K562 (cell line): ENCODE measurements around the gene STXBP6. TPM values are rescaled to one million over a fixed set of nuclear protein-coding genes. Genes with fewer than 3 reads are reported as not detected.

Experiments
- ATAC-seq: fragments of 200-7000 bp; cut with Tn5 transposase; 3 replicates; pipeline ENCODE4 v1.9.1; 2020; ENCODE audit warnings: moderate library complexity
- BruUV-seq: library from RNA; stranded (reverse); fragments of 400-500 nt; replicated peaks from 2 replicates; lab custom pipeline; 2021; lab: Mats Ljungman, UMichigan
- CTCF ChIA-PET: fragments of 300-600 bp; formaldehyde crosslinking; extraction: SDS; loops from one replicate; lab custom pipeline; 2021; ENCODE audit warnings: low intra/inter-chr PET ratio; lab: Yijun Ruan, JAX
- POLR2A ChIA-PET: fragments of 300-600, 350-650 bp; sonication (Branson Sonifier 250); formaldehyde crosslinking; extraction: SDS; loops from one replicate; lab custom pipeline; 2021; ENCODE audit warnings: antibody characterized with exemption, inconsistent platforms; lab: Yijun Ruan, JAX
- DNase-seq, 4 experiments: peaks; one replicate each; pipeline versions ENCODE4 v3.0.0 to v3.0.0-alpha.2; 2011 to 2018; ENCODE audit warnings: low spot score in 3 of 4, mixed read lengths in 3 of 4; ENCODE audit errors: extremely low read depth in 1 of 4
- FAIRE-seq: peaks from 2 replicates; lab custom pipeline; 2011; peaks lifted over from hg19 to GRCh38; lab: Jason Lieb, UNC
- H2AFZ ChIP-seq: 2 replicates; pipeline ENCODE4 v1.6.0; 2011; ENCODE audit warnings: low read depth, low read length, control low read depth, inconsistent platforms
- H3K27ac ChIP-seq: fragments of 200-600 bp; 3 replicates; pipeline ENCODE4 v1.8.0; 2011; ENCODE audit warnings: low read depth, mild to moderate bottlenecking, control low read depth, inconsistent platforms, low read length, moderate library complexity, mixed read lengths; ENCODE audit errors: extremely low read depth
- H3K27me3 ChIP-seq, 2 experiments: fragments of 300-600 bp in 1 of 2; 2 replicates in 1 of 2; 3 replicates in 1 of 2; pipeline versions ENCODE4 v1.6.0 to v1.8.0; 2011; ENCODE audit warnings: inconsistent platforms in 2 of 2, low read length in 2 of 2, mild to moderate bottlenecking in 1 of 2, mixed read lengths in 1 of 2, moderate library complexity in 1 of 2; ENCODE audit not compliant: control insufficient read depth in 2 of 2, insufficient read depth in 2 of 2
- H3K36me3 ChIP-seq: fragments of 300-600 bp; 3 replicates; pipeline ENCODE4 v1.8.0; 2011; ENCODE audit warnings: mild to moderate bottlenecking, low read length, inconsistent platforms; ENCODE audit not compliant: control insufficient read depth, insufficient read depth
- H3K4me1 ChIP-seq, 2 experiments: fragments of 200-600 bp in 1 of 2; replicated peaks in 1 of 2; 2 replicates in 1 of 2; 3 replicates in 1 of 2; pipeline versions ENCODE4 v1.5.1 to v1.8.0; 2011; ENCODE audit warnings: inconsistent platforms in 2 of 2, low read length in 2 of 2, mild to moderate bottlenecking in 1 of 2, mixed read lengths in 1 of 2, moderate library complexity in 1 of 2; ENCODE audit not compliant: control insufficient read depth in 2 of 2, insufficient read depth in 2 of 2
- H3K4me2 ChIP-seq: 2 replicates; pipeline ENCODE4 v1.6.1; 2011; ENCODE audit warnings: low read length, control low read depth, inconsistent platforms, mixed read lengths; ENCODE audit not compliant: insufficient read depth
- H3K4me3 ChIP-seq: fragments of 200-600 bp; sonication (generic), shearing (Covaris generic); 2 replicates; pipeline ENCODE4 v1.5.1; 2016; ENCODE audit warnings: control low read depth, inconsistent platforms
- H3K79me2 ChIP-seq: fragments of 200-600 bp; 3 replicates; pipeline ENCODE4 v1.8.0; 2011; ENCODE audit warnings: low read length, inconsistent platforms; ENCODE audit not compliant: control insufficient read depth, insufficient read depth
- H3K9ac ChIP-seq, 2 experiments: 2 replicates each; pipeline versions ENCODE4 v1.6.0 to v1.6.1; 2011; ENCODE audit warnings: low read depth in 2 of 2, low read length in 2 of 2, control low read depth in 1 of 2, inconsistent platforms in 1 of 2, mild to moderate bottlenecking in 1 of 2, mixed read lengths in 1 of 2; ENCODE audit not compliant: insufficient read depth in 1 of 2
- H3K9me1 ChIP-seq: one replicate; pipeline ENCODE4 v1.6.0; 2011; ENCODE audit warnings: inconsistent platforms, mild to moderate bottlenecking, low read length, moderate library complexity; ENCODE audit not compliant: control insufficient read depth, insufficient read depth
- H3K9me3 ChIP-seq: replicated peaks from 2 replicates; pipeline ENCODE4 v1.5.1; 2011; ENCODE audit warnings: low read depth, low read length, inconsistent platforms; ENCODE audit not compliant: control insufficient read depth, insufficient read depth
- H4K20me1 ChIP-seq: replicated peaks from 2 replicates; pipeline ENCODE4 v1.6.1; 2011; ENCODE audit warnings: low read length, inconsistent platforms, mixed read lengths; ENCODE audit not compliant: control insufficient read depth, insufficient read depth
- CHD1 ChIP-seq: fragments of 200-600 bp; sonication (generic); IDR thresholded peaks from one replicate; pipeline ENCODE4 v1.6.1; 2012; ENCODE audit warnings: mild to moderate bottlenecking, moderate library complexity, low read length, inconsistent platforms
- CREB3 ChIP-seq: fragments of 450-650 bp; conservative IDR thresholded peaks from 2 replicates; pipeline ENCODE4 v1.6.1; 2016; ENCODE audit warnings: missing genetic modification characterization, low read depth, mild to moderate bottlenecking, missing compliant biosample characterization, moderate library complexity
- MED1 ChIP-seq: sonication (generic); formaldehyde crosslinking; IDR thresholded peaks from 2 replicates; pipeline ENCODE4 v1.8.1; 2023; ENCODE audit warnings: missing genetic modification reagents, borderline replicate concordance
- OTX1 ChIP-seq: fragments of 450-650 bp; formaldehyde crosslinking; IDR thresholded peaks from 2 replicates; pipeline ENCODE4 v1.4.0; 2022; ENCODE audit warnings: mild to moderate bottlenecking
- PCBP1 ChIP-seq: fragments of 200-400 bp; formaldehyde crosslinking; IDR thresholded peaks from 2 replicates; pipeline ENCODE4 v1.6.1; 2018; ENCODE audit warnings: mild to moderate bottlenecking, low read depth, low read length; ENCODE audit not compliant: poor library complexity, severe bottlenecking
- RHOXF2B ChIP-seq: fragments of 250-450 bp; sonication (Bioruptor Pico); conservative IDR thresholded peaks from 2 replicates; pipeline ENCODE4 v1.5.1; 2021
- ZNF253 ChIP-seq: fragments of 250-450 bp; sonication (Bioruptor Pico); conservative IDR thresholded peaks from 2 replicates; pipeline ENCODE4 v1.6.1; 2021; ENCODE audit warnings: mild to moderate bottlenecking
- ZNF347 ChIP-seq: fragments of 450-650 bp; formaldehyde crosslinking; IDR thresholded peaks from 2 replicates; pipeline ENCODE4 v1.4.0; 2020; ENCODE audit warnings: low read depth, mild to moderate bottlenecking, moderate library complexity
- ZNF707 ChIP-seq: fragments of 250-450 bp; sonication (Bioruptor Pico); conservative IDR thresholded peaks from 2 replicates; pipeline ENCODE4 v1.8.0; 2022; ENCODE audit warnings: inconsistent platforms, mild to moderate bottlenecking, moderate library complexity
- WGBS: fragments of 100-300 bp; shearing (Covaris generic); methylation state at CpG from one replicate; pipeline ENCODE4 v1.1.6; 2016; ENCODE audit warnings: low coverage, mixed read lengths; ENCODE audit not compliant: insufficient coverage; ENCODE audit errors: missing lambda C conversion rate; 5-methylcytosine and 5-hydroxymethylcytosine counted together
- in situ Hi-C: fragments of 300-500 bp; cut with MboI; formaldehyde crosslinking; loops from 4 replicates; pipeline ENCODE4 v1.15.0; 2018; ENCODE audit warnings: inconsistent platforms, mixed read lengths
- intact Hi-C: fragments of 100-400 bp; cut with micrococcal nuclease; formaldehyde crosslinking; loops from 2 replicates; pipeline ENCODE4 v1.14.2; 2022
- polyA plus RNA-seq, 8 experiments: library from polyadenylated mRNA; depleted of rRNA in 4 of 8; stranded (reverse) in 5 of 8; unstranded in 3 of 8; fragments of >200 nt; fragmentation: Nextera tagmentation in 2 of 8; fragmentation: Illumina TruSeq in 1 of 8; extraction: Ambion mirVana in 2 of 8; extraction: Trizol in 1 of 8; gene quantifications; 2 replicates each; pipeline versions ENCODE4 v1.2.1 to v1.2.3, GENCODE V29; 2011 to 2014; ENCODE audit warnings: inconsistent platforms in 1 of 8, missing spikeins in 1 of 8
- total RNA-seq, 7 experiments: library from RNA; depleted of rRNA in 6 of 7; stranded (reverse); fragments of >200 nt in 6 of 7; fragmentation: Illumina TruSeq in 2 of 7; extraction: Trizol in 2 of 7; gene quantifications; 2 replicates each; pipeline versions ENCODE4 v1.2.1 to v1.2.3, GENCODE V29; 2011 to 2021; ENCODE audit warnings: low replicate concordance in 1 of 7

Gene STXBP6
- total and polyA plus RNA-seq, 9 of the 15 experiments (the other 6 are each of a cell fraction or from before 2014, with no cell fraction given): 0.27 to 0.89 (median 0.59) TPM

GRCh38 chr14:24794644-24795305, 255.2 kb downstream of the STXBP6 start:
- H3K4me3 ChIP-seq: no peak overlapping the region
- H3K4me2 ChIP-seq: no peak overlapping the region
- no TSS peak for BruUV-seq
- ChIA-PET POLR2A (no interaction called here), CTCF (no interaction called here)
- TF ChIP-seq ZNF707 (CRISPR knock-in tag): no peak
- no peak for TF ChIP-seq MED1 (CRISPR knock-in tag)
- TF ChIP-seq ZNF253: no peak
- TF ChIP-seq PCBP1: no peak
- no peak for TF ChIP-seq OTX1 (CRISPR knock-in tag)
- no peak for TF ChIP-seq CREB3 (tag)
- TF ChIP-seq ZNF347 (CRISPR knock-in tag): no peak
- no peak for TF ChIP-seq CHD1
- no peak for TF ChIP-seq RHOXF2B (CRISPR knock-in tag)
- no peak overlapping the region for H3K27ac ChIP-seq
- H3K9ac ChIP-seq: no peak overlapping the region
- no peaks in the 10 kb centered on the region for H3K27me3 ChIP-seq
- 2% methylated on average over 7 of the region's 10 CpGs for WGBS
- in situ Hi-C loops (no loop called here), intact Hi-C loops (no loop called here)
- H2AFZ ChIP-seq: no peak overlapping the region
- no peaks in the 10 kb centered on the region for H3K36me3 ChIP-seq
- no peaks in the 10 kb centered on the region for H3K79me2 ChIP-seq
- H3K9me1 ChIP-seq: no peaks in the 10 kb centered on the region
- FAIRE-seq (no peak), ATAC-seq (no peak), DNase-seq (no peak)
- H3K4me1 ChIP-seq: no peaks in the 10 kb centered on the region
- H4K20me1 ChIP-seq: no peaks in the 10 kb centered on the region
- no peaks in the 10 kb centered on the region for H3K9me3 ChIP-seq
